Measurements from ENCODE around the gene TMEM138. TPM values are rescaled to one million over a fixed set of nuclear protein-coding genes. Genes with fewer than 3 reads are reported as not detected.

Gene TMEM138
- total RNA-seq, 1 donor, result 41.3 TPM

DNA sequence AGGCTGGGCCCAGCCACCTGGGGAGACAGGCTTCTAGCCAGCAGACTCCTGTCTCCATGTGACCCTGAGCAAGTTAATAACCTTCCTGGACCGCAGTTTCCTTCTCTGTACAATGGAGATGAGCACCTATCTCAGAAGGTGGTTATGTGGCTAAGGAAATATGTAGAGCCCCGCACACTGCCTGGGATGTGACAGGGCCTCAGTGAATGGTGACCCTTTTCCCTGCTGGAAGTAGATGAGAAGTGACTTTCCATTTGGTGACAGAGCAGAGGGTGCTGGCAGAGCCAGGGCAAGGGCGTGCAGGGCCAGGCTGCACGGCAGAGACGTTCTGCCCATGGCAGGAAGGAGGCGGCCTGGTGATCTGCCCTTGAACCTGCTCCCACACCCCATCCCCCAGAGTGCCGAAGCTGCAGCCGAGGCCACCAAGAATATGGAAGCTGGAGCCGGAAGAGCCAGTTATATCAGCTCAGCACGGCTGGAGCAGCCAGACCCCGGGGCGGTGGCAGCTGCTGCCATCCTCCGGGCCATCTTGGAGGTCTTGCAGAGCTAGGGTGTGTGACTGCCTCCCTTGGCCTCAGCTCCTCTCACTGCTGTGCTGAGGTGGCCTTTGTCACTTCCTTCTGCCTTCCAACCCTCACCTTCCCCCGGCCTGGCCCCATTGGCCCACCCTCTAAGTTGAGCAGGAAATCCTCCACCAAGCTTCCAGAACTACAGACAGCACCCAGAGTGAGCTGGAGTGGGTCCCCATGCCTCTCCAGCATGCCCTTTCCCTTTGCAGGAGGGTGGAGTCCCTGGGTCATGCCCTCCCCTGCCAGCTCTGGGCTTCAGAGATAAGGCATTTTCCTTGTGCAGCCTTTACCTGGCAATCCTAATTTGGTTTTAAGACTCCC, 16.0 kb upstream of the TMEM138 start:
- Histone ChIP-seq H3K4me2 (ENCODE audit: insufficient read depth, low read length) (no peak overlapping the region), H3K27me3 (ENCODE audit: insufficient read depth, low read length) (no peaks in the 10 kb centered on the region), H3K27ac (ENCODE audit: low read depth, low read length) (no peak overlapping the region), H3K4me3 (ENCODE audit: insufficient read depth, low read length) (no peak overlapping the region), H3K9me3 (ENCODE audit: low read depth, low read length) (no peaks in the 10 kb centered on the region), H4K20me1 (ENCODE audit: insufficient read depth, low read length) (no peaks in the 10 kb centered on the region), H2AFZ (ENCODE audit: low read length) (no peak overlapping the region), H3K79me2 (ENCODE audit: insufficient read depth, low read length) (no peaks in the 10 kb centered on the region), H3K36me3 (ENCODE audit: insufficient read depth, low read length) (peaks cover 34% of the 10 kb centered on the region), H3K4me1 (ENCODE audit: insufficient read depth, low read length) (no peaks in the 10 kb centered on the region)
- TF ChIP-seq, protein P1, sequence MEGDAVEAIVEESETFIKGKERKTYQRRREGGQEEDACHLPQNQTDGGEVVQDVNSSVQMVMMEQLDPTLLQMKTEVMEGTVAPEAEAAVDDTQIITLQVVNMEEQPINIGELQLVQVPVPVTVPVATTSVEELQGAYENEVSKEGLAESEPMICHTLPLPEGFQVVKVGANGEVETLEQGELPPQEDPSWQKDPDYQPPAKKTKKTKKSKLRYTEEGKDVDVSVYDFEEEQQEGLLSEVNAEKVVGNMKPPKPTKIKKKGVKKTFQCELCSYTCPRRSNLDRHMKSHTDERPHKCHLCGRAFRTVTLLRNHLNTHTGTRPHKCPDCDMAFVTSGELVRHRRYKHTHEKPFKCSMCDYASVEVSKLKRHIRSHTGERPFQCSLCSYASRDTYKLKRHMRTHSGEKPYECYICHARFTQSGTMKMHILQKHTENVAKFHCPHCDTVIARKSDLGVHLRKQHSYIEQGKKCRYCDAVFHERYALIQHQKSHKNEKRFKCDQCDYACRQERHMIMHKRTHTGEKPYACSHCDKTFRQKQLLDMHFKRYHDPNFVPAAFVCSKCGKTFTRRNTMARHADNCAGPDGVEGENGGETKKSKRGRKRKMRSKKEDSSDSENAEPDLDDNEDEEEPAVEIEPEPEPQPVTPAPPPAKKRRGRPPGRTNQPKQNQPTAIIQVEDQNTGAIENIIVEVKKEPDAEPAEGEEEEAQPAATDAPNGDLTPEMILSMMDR (IDR thresholded peaks at IDR 0.05; ENCODE audit: extremely low read depth, low read depth, low read length), result no peak
- DNase-seq (ENCODE audit: insufficient read length, low spot score, missing footprints), result peak; percentile 51

DNA sequence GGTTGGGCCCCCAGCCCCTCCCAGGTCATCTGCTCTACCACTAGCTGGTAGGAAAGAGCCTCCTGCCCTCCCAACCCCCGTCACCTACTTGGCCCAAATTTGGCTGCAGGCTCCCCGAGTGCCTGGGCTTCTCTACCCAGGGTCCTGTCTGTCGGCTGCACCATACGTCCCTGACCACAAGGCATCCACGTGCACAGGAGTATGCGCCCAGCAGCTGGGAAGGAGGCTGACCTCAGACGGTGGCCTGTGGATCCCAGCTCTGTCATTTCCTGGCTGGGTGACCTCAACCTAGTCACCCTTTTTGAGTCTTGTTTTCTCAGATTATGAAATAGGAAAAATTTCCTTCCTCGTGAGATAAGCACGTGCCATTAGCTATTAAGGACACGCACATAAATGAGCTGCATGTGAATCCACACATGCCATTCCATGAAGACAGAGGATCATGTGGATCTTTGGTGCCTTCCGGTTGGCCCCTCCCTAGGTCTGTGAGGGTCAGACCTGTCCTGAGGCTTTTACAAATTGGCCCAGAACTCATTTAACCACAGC, 14.2 kb upstream of the TMEM138 start:
- TF ChIP-seq, protein P1 (IDR thresholded peaks at IDR 0.05; ENCODE audit: extremely low read depth, low read depth, low read length), result no peak
- peak overlapping the region; percentile 24 for H3K27ac ChIP-seq (ENCODE audit: low read depth, low read length)

DNA sequence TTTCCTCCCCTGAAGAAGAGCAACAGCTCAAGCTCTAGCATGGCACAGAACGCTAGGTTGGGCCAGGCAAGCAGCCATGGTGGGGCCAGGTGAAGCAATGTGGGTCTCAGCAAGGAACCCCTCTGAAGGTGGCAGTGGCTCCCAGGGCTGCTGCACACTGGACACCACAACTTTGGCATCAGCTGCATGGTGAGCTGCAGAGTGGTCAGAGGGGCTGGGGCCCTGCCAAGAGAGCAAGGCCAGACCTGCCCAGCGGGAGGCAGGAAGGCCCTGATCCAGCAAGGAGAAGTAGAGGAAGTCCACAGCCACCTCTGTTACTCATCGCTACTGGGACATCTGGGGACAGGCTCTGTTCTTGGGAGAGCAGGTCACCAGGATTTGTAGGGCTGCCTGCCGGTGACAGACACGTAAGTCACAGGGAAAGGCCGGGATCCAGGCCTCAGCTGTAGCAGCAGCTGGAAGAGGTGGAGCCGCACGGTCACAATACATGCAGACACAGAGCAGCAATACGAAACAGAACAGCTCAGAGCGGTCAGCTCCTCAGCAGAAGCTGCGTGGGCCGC, 12.9 kb upstream of the TMEM138 start:
- H3K4me1 ChIP-seq (ENCODE audit: insufficient read depth, low read length), result no peaks in the 10 kb centered on the region
- DNase-seq (ENCODE audit: insufficient read length, low spot score, missing footprints), result peak; percentile 75
- H3K4me2 ChIP-seq (ENCODE audit: insufficient read depth, low read length), result no peak overlapping the region
- H3K4me3 ChIP-seq (ENCODE audit: insufficient read depth, low read length), result no peak overlapping the region
- no peak overlapping the region for H2AFZ ChIP-seq (ENCODE audit: low read length)
- peaks cover 60% of the 10 kb centered on the region for H3K36me3 ChIP-seq (ENCODE audit: insufficient read depth, low read length)
- H3K79me2 ChIP-seq (ENCODE audit: insufficient read depth, low read length), result no peaks in the 10 kb centered on the region
- H4K20me1 ChIP-seq (ENCODE audit: insufficient read depth, low read length), result peaks cover 10% of the 10 kb centered on the region
- H3K27ac ChIP-seq (ENCODE audit: low read depth, low read length), result peak overlapping the region; percentile 24
- no peaks in the 10 kb centered on the region for H3K27me3 ChIP-seq (ENCODE audit: insufficient read depth, low read length)
- no peaks in the 10 kb centered on the region for H3K9me3 ChIP-seq (ENCODE audit: low read depth, low read length)
- TF ChIP-seq, protein P1 (IDR thresholded peaks at IDR 0.05; ENCODE audit: extremely low read depth, low read depth, low read length), result no peak

More for the DNA sequence above, 14.2 kb upstream of the TMEM138 start:
- Histone ChIP-seq H3K9me3 (ENCODE audit: low read depth, low read length) (no peaks in the 10 kb centered on the region), H4K20me1 (ENCODE audit: insufficient read depth, low read length) (no peaks in the 10 kb centered on the region), H2AFZ (ENCODE audit: low read length) (no peak overlapping the region), H3K27me3 (ENCODE audit: insufficient read depth, low read length) (no peaks in the 10 kb centered on the region), H3K4me2 (ENCODE audit: insufficient read depth, low read length) (no peak overlapping the region), H3K4me3 (ENCODE audit: insufficient read depth, low read length) (no peak overlapping the region), H3K4me1 (ENCODE audit: insufficient read depth, low read length) (no peaks in the 10 kb centered on the region), H3K79me2 (ENCODE audit: insufficient read depth, low read length) (no peaks in the 10 kb centered on the region), H3K36me3 (ENCODE audit: insufficient read depth, low read length) (peaks cover 48% of the 10 kb centered on the region)
- peak; percentile 89 for DNase-seq (ENCODE audit: insufficient read length, low spot score, missing footprints)

DNA sequence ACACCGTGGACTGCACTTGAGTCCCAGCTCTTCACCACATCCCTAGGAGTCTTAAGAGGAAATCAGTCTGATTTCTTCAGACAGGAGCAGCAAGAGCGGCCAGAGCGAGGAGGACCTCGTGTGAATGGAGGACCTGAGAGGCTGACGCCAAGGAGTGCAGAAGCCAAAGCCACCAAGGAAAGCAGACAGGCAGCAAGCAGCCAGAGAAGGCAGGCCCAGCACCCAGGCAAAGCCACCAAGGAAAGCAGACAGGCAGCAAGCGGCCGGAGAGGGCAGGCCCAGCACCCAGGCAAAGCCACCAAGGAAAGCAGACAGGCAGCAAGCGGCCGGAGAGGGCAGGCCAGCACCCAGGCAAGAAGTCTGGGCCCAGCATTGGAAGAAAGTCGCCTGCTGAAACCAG, 12.3 kb upstream of the TMEM138 start:
- no peak for DNase-seq (ENCODE audit: insufficient read length, low spot score, missing footprints)
- TF ChIP-seq, protein P1 (IDR thresholded peaks at IDR 0.05; ENCODE audit: extremely low read depth, low read depth, low read length), result no peak
- Histone ChIP-seq H3K9me3 (ENCODE audit: low read depth, low read length) (no peaks in the 10 kb centered on the region), H3K36me3 (ENCODE audit: insufficient read depth, low read length) (peaks cover 65% of the 10 kb centered on the region), H3K4me3 (ENCODE audit: insufficient read depth, low read length) (no peak overlapping the region), H3K27me3 (ENCODE audit: insufficient read depth, low read length) (no peaks in the 10 kb centered on the region), H4K20me1 (ENCODE audit: insufficient read depth, low read length) (peaks cover 10% of the 10 kb centered on the region), H3K4me2 (ENCODE audit: insufficient read depth, low read length) (no peak overlapping the region), H3K79me2 (ENCODE audit: insufficient read depth, low read length) (no peaks in the 10 kb centered on the region), H2AFZ (ENCODE audit: low read length) (no peak overlapping the region), H3K4me1 (ENCODE audit: insufficient read depth, low read length) (no peaks in the 10 kb centered on the region), H3K27ac (ENCODE audit: low read depth, low read length) (no peak overlapping the region)
